GM06990 (cell line): ENCODE results near the gene RGS7.

Experiments used
- DNase-seq: peaks from one replicate; pipeline ENCODE4 v3.0.0-alpha.2; 2011; ENCODE audit not compliant: insufficient read length; ENCODE audit errors: extremely low read depth
- H3K27me3 ChIP-seq: replicated peaks from 2 replicates; pipeline ENCODE4 v1.6.0; 2011; ENCODE audit warnings: low read length; ENCODE audit not compliant: control insufficient read depth, insufficient read depth
- H3K36me3 ChIP-seq: 2 replicates; pipeline ENCODE4 v1.5.1; 2011; ENCODE audit warnings: low read length; ENCODE audit not compliant: control insufficient read depth, insufficient read depth
- H3K4me3 ChIP-seq: replicated peaks from 2 replicates; pipeline ENCODE4 v1.5.1; 2011; ENCODE audit warnings: low read depth, mild to moderate bottlenecking, control low read depth, low read length
- TF ChIP-seq, protein P1 (sequence below): IDR thresholded peaks from 2 replicates; pipeline ENCODE4 v1.5.1; 2011; ENCODE audit warnings: low read length, control low read depth, mild to moderate bottlenecking, inconsistent platforms; ENCODE audit not compliant: insufficient read depth, poor library complexity, severe bottlenecking

RGS7 gene

DNA sequence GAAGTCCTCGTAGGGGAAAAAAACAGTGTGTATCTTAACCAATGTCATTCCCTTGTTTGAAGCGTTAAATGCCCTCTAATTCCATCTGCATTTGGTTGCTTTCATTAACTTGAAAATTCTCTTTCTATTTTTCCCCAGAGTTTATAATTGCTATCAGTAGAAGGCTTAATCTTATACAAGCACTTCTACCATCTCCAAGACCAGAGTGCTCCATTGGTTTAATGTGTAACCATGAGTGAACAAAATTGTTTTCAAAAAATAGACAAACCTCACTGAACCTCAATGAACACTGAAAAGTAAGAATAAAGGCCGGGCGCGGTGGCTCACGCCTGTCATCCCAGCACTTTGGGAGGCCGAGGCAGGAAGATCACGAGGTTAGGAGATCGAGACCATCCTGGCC is 141.3 kb downstream of the RGS7 start:
- no peak for DNase-seq
- Histone ChIP-seq H3K36me3 (no peaks in the 10 kb centered on the region), H3K4me3 (no peak overlapping the region), H3K27me3 (no peaks in the 10 kb centered on the region)
- TF ChIP-seq, protein P1, sequence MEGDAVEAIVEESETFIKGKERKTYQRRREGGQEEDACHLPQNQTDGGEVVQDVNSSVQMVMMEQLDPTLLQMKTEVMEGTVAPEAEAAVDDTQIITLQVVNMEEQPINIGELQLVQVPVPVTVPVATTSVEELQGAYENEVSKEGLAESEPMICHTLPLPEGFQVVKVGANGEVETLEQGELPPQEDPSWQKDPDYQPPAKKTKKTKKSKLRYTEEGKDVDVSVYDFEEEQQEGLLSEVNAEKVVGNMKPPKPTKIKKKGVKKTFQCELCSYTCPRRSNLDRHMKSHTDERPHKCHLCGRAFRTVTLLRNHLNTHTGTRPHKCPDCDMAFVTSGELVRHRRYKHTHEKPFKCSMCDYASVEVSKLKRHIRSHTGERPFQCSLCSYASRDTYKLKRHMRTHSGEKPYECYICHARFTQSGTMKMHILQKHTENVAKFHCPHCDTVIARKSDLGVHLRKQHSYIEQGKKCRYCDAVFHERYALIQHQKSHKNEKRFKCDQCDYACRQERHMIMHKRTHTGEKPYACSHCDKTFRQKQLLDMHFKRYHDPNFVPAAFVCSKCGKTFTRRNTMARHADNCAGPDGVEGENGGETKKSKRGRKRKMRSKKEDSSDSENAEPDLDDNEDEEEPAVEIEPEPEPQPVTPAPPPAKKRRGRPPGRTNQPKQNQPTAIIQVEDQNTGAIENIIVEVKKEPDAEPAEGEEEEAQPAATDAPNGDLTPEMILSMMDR = no peak

DNA sequence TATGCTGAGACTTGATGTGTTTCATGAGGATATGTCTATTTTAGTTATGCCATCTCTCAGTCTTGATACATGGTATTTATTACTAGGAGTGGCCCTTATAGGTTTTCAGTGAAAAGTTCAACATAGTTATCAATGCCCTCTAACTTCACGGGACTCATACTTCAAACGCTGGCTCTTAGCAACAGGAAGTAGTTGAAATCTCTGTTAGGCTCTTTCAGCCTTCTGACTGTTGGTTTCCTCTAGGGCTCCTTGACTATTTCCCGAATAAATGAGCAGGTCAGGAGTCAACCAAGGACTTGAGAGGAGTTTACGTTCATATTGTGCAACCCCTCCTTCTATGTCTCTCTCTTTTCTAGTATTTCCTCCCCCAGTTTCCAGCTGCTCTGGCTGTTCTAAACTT is 141.8 kb downstream of the RGS7 start:
- DNase-seq = no peak
- H3K36me3 ChIP-seq = no peaks in the 10 kb centered on the region
- no peaks in the 10 kb centered on the region for H3K27me3 ChIP-seq
- TF ChIP-seq, protein P1 = no peak
- H3K4me3 ChIP-seq = no peak overlapping the region

DNA sequence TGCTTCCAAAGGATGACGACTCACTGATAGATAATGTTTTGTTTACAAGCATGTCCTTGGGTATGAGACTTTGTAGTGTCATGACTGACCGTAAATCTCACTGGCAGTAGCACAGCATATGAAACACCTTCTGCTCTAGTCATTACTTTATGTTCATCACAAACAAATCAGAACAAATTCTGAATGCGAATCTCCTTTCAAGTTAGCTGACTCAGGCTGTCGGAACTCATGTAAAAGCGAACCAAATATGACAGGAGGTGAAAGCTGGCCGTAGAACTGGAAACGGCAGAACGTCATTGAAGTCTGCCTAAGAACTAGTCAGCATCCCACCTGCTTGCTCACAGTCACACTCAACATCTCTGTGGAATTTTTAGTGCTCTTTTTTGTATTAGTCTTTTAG is 143.9 kb downstream of the RGS7 start:
- no peak overlapping the region for H3K4me3 ChIP-seq
- TF ChIP-seq, protein P1 = no peak
- no peaks in the 10 kb centered on the region for H3K27me3 ChIP-seq
- DNase-seq = no peak
- H3K36me3 ChIP-seq = no peaks in the 10 kb centered on the region

DNA sequence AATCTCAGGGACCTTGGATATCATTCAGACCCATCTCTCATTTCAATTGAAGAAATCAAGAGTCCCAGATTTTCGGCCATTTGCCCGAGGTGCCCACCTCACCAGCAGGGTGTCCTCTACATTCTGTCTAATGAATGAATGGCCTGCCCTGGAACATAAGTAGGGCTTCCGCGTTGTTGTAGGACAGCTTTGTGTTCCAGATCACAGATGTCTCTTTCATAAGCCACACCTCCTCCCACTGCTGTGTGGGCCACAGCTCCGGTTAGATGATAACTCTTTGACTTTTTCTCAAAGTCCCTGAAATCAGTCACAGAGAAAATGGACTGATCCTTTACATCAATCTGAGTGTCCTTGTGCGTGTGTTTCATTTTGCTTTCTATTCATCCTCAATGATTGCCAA is 144.4 kb downstream of the RGS7 start:
- no peak overlapping the region for H3K4me3 ChIP-seq
- H3K27me3 ChIP-seq = no peaks in the 10 kb centered on the region
- DNase-seq = no peak
- H3K36me3 ChIP-seq = no peaks in the 10 kb centered on the region
- TF ChIP-seq, protein P1 = no peak

DNA sequence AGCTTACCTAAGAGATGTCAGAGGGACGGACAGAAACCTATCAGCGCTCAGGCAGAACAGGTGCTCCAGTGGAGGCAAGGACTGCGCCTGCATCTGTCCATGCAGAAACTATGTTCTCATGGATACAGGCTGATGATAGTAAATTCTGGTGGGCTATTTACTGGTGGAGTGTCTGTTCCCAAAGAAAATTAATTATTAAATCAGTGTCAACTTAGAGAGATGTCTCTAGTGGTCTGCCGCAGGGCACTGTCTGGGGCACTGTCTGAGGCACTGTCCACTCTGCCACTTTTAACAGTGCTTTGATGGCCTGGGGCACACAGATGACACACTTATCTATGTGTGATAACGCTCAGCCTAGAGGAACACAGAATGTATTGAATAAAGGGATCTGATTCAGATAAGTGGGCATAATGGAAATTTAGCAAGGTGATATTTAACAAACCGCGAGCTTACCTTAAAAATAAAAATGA is 148.1 kb downstream of the RGS7 start:
- TF ChIP-seq, protein P1 = no peak
- DNase-seq = no peak
- H3K27me3 ChIP-seq = no peaks in the 10 kb centered on the region
- no peak overlapping the region for H3K4me3 ChIP-seq
- H3K36me3 ChIP-seq = no peaks in the 10 kb centered on the region

DNA sequence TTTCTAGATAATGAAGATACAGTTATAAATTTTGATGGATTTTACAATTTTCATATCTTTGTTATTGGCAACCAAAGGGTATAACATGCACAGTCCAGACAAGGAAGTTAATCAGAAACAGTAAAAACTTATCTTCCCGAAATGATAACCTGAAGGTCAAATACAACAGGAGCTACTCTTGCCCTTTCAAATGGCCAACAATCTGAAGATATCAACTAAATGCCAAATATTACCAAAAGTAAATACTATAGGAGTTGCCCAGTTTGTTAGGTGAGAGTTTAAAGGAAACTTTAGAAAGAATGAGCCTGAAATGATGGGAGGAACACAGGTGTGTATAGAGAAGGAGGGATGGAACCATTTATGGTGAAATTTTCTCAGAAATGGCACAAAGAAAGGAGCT is 153.2 kb downstream of the RGS7 start:
- no peaks in the 10 kb centered on the region for H3K27me3 ChIP-seq
- H3K4me3 ChIP-seq = no peak overlapping the region
- no peak for DNase-seq
- TF ChIP-seq, protein P1 = no peak
- no peaks in the 10 kb centered on the region for H3K36me3 ChIP-seq
